Glomerular visceral epithelial cell (primary cell): ENCODE measurements around the gene DNAJA3.
A peak's percentile ranks its signal among the peaks of the same experiment; 100 is the strongest.

Experiments
- DNase-seq: peaks from one replicate; pipeline ENCODE4 v3.0.0-alpha.2; 2016; ENCODE audit errors: extremely low spot score

DNAJA3 gene

GRCh38 chr16:4425378-4426020 is at the start of gene DNAJA3:
DNAJA3 (plus strand) TSS chr16:4425868; CDS start chr16:4425882, 14 bp downstream.
- DNase-seq, result peak; percentile 87

- DNase-seq, result peak; percentile 54
Observed at GRCh38 chr16:4376126-4376892, 49.4 kb upstream of the DNAJA3 start.

- DNase-seq, result no peak
Observed at GRCh38 chr16:4376893-4377572, 48.6 kb upstream of the DNAJA3 start.

DNA sequence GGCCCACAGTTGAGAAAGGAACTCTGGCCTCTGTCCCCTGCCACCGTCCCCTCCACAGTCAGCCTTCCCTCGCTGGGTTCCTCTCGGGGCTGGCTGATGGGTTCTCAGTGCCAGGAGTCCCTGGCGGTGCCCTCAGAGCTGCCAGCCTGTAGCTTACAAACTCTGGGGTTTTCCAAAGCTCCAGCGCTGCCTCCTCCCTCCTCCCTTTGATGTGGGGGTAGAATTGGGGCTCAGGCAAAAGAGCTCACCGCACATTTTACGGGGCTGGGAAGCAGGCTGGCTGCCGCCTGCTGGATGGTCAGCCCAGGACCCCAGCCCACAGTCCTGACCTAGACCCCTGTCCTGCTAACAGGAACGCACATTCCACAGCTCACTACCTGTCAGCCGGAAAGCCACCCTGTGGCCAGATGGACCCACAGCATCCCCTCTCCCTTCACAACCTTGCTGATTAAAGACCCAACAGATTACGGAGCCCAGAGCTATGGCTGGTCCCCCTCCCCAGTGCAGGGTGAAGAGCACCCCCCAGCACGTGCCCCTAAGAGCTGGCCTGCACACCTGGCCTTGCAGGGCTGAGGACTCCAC is 48.0 kb upstream of the DNAJA3 start:
- DNase-seq, result no peak

DNA sequence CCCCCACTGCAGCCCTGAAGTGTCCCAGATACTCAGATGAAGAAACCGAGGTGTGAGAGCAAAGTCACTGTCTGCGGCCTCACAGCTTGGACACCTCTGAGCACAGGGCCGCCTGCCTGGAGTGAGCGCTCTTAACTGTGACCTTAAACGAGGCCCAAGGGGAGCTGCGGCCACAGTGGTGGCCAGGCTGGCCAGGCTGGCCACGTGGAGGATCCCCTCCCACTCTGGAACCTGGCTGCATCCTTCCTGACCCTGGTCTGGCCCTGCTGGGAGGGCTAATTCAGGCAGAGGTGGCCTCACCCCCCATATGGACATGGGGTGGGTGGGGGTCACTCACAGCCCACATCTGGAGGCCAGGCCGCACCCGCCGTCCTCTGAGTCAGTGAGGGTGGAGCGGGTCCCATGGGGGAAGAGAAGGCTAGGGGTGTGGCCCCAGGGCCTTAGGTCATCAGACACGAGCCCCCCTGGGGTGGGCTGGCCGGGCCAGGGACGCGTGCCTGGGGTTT is 47.5 kb upstream of the DNAJA3 start:
- DNase-seq, result no peak

GRCh38 chr16:4378999-4379690 is 46.5 kb upstream of the DNAJA3 start:
- DNase-seq, result no peak

DNA sequence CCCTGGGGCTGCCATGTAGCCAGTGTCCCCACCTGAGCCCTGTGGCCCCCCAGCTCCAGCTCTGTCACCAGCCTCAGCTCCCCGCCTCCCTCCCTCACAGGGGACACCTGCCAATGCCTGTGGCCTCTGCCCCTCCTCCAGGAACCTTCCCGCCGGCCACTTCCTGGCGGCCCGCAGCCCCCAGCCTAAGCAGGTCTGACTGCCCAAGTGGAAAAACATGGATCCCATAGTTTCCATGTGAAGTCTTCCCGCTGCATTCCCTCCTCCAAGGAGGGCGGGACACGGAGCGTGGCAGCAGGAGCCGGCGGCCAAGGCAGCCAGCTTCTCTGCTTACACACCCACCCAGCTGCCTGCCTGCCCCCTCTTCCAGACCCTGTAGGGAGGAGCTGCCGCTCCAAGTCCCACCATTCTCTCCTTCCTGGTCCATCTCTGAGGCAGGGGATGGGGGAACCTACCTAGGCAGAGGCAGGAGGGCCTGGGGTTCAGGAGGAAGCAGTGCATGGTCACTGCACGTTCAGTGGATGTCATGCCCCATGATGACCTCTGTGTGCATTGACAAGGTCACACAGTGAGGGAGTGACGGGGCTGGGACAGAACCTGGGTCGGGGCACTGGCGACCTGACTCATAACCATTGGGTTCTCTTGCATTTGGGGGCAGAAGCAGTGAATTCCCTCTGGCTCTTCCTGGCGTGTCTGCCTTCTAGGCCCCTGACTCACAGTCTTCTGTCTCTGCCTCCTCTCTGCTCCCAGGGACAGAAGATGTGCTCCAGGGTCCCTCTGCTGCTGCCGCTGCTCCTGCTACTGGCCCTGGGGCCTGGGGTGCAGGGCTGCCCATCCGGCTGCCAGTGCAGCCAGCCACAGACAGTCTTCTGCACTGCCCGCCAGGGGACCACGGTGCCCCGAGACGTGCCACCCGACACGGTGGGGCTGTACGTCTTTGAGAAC is 45.3 kb upstream of the DNAJA3 start:
- peak; percentile 52 for DNase-seq

GRCh38 chr16:4381072-4381934 is 44.4 kb upstream of the DNAJA3 start:
- no peak for DNase-seq

DNA sequence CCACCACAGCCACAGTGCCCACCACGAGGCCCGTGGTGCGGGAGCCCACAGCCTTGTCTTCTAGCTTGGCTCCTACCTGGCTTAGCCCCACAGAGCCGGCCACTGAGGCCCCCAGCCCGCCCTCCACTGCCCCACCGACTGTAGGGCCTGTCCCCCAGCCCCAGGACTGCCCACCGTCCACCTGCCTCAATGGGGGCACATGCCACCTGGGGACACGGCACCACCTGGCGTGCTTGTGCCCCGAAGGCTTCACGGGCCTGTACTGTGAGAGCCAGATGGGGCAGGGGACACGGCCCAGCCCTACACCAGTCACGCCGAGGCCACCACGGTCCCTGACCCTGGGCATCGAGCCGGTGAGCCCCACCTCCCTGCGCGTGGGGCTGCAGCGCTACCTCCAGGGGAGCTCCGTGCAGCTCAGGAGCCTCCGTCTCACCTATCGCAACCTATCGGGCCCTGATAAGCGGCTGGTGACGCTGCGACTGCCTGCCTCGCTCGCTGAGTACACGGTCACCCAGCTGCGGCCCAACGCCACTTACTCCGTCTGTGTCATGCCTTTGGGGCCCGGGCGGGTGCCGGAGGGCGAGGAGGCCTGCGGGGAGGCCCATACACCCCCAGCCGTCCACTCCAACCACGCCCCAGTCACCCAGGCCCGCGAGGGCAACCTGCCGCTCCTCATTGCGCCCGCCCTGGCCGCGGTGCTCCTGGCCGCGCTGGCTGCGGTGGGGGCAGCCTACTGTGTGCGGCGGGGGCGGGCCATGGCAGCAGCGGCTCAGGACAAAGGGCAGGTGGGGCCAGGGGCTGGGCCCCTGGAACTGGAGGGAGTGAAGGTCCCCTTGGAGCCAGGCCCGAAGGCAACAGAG is 43.5 kb upstream of the DNAJA3 start:
- DNase-seq, result no peak

- DNase-seq, result no peak
Observed at GRCh38 chr16:4382795-4383357, 42.8 kb upstream of the DNAJA3 start.

GRCh38 chr16:4383591-4384444 is 41.9 kb upstream of the DNAJA3 start:
- no peak for DNase-seq

GRCh38 chr16:4384509-4384942 is 41.1 kb upstream of the DNAJA3 start:
- DNase-seq, result no peak

DNA sequence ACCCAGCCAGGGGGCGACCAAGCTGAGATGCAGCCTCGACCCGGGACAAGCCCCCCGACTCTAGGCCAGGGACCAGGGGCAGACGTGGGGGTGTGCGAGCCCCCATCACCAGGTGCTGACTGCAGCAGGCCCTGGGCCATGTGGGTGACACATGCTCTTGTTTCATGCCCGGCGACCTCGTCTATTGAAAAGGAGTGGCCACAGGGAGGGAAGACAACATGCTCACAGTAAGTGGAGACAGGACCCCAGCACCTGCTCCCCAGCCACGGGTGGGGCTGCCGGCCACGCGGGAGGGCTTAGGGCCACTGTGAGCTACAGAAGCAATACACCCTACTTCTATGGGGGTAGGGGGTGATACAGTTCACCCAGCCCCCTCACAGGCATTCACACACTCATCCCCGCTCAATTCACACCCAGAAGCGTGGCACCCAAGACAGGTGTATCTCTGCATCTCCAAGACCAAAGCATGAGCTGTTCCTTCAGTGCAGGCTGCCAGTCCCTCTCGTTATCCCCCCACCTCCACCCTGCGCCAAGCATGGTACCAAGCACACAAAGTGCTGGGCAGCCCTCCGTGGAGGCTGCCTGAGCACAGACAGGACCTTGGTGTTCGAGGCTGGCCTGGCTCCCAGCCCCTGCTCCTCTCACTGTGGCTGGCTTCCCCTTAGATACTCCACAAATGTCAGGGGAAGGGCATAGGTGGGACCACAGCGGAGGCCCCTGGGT is 40.4 kb upstream of the DNAJA3 start:
- DNase-seq, result no peak

DNA sequence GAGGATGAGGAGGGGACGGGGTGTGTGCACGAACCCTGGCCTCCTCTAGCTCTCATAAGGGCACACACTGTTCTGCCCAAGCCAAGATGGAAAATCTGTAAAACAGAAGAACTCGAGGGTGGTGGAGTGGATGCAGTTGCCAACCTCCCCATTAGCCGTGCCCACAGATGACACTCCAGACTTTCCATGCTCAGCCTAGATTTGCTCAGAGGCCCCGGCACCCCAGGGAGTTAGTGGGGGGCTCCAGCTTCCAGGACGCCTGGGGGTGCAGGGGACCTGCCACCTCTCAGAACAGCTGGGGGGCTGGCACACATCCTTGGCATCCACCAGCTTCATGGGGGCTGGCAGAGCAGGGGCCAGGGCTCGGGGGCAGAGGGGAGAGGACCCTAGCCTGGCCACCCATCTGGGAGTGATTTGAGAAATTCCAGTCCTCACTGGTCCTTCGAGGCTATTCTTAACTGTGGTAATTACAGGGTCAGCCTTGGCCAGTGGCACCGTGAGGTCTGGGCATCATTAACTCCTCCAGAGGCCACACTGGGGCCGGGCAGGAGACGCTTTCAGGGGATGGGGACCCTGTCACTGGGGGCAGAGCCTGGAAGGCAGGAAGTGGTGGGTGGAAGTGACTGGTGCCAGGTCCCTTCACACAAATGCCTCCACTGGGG is 39.7 kb upstream of the DNAJA3 start:
- no peak for DNase-seq

GRCh38 chr16:4386451-4386805 is 39.2 kb upstream of the DNAJA3 start:
- DNase-seq, result no peak

GRCh38 chr16:4386951-4387565 is 38.6 kb upstream of the DNAJA3 start:
- no peak for DNase-seq
